ENCODE results near the gene CD59.

- TF ChIP-seq REST (IDR thresholded peaks at IDR 0.05; ENCODE audit: insufficient read depth in 1 of 2, low read depth in 2 of 2, low read length in 1 of 2) (no peak), CTCF (IDR thresholded peaks at IDR 0.05) (peak; percentile 59; the same call in 1 of the 2 replicates), POLR2AphosphoS5 (IDR thresholded peaks at IDR 0.05; ENCODE audit: low read depth, low read length) (no peak)
Observed at GRCh38 chr11:33716243-33716642, 20.0 kb downstream of the CD59 start.
